SH-SY5Y (cell line): ENCODE data around the gene EML5.

Source experiments
- GATA2 ChIP-seq: IDR thresholded peaks from 2 replicates; pipeline ENCODE4 v1.6.1; 2011; ENCODE audit warnings: mild to moderate bottlenecking, low read depth, low read length
- GATA3 ChIP-seq: IDR thresholded peaks from 2 replicates; pipeline ENCODE4 v1.6.1; 2011; ENCODE audit warnings: low read depth, mild to moderate bottlenecking, low read length, moderate library complexity

DNA sequence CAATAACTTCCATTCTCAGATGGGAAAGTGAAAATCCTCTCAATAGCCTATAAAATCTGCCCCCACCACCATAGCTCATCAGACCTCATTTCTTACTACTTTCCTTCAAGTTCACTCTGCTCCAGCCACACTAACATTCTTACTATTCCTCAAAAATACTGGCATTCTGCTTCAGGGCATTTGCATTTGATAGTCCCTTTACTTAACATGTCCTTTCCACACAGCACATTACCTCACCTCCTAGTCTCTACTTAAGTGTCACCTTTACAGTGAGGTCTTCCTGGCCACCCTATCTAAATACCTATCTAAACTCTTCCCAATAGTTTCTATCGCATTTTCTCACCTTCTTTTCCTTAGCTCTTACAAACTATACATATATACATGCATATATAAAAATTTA is 6.8 kb downstream of the EML5 start:
- TF ChIP-seq GATA2 (no peak), GATA3 (no peak)
